K562 (cell line): Measurements from ENCODE around the gene MXI1. TPM values are rescaled to one million over a fixed set of nuclear protein-coding genes. Genes with fewer than 3 reads are reported as not detected.
A peak's percentile ranks its signal among the peaks of the same experiment; 100 is the strongest.

Source experiments
- ARID3A ChIP-seq: IDR thresholded peaks from 2 replicates; pipeline ENCODE4 v1.6.1; 2012; ENCODE audit warnings: low read depth, low read length, improper control_type of control experiment, borderline replicate concordance
- RAD21 ChIP-seq, 2 experiments: fragments of 250-450 bp in 1 of 2; fragments of 450-650 bp in 1 of 2; sonication (Bioruptor Pico) in 1 of 2; formaldehyde crosslinking in 1 of 2; IDR thresholded peaks in 1 of 2; conservative IDR thresholded peaks in 1 of 2; 2 replicates each; pipeline versions ENCODE4 v1.4.0 to v1.8.0; 2020 to 2022; ENCODE audit warnings: mild to moderate bottlenecking in 2 of 2, moderate library complexity in 1 of 2
- SMC3 ChIP-seq: conservative IDR thresholded peaks from 2 replicates; pipeline ENCODE4 v1.6.1; 2011; ENCODE audit warnings: low read depth, low read length, improper control_type of control experiment; ENCODE audit not compliant: insufficient read depth
- polyA plus RNA-seq, 8 experiments: library from polyadenylated mRNA; depleted of rRNA in 4 of 8; stranded (reverse) in 5 of 8; unstranded in 3 of 8; fragments of >200 nt; fragmentation: Nextera tagmentation in 2 of 8; fragmentation: Illumina TruSeq in 1 of 8; extraction: Ambion mirVana in 2 of 8; extraction: Trizol in 1 of 8; gene quantifications; 2 replicates each; pipeline versions ENCODE4 v1.2.1 to v1.2.3, GENCODE V29; 2011 to 2014; ENCODE audit warnings: inconsistent platforms in 1 of 8, missing spikeins in 1 of 8
- total RNA-seq, 7 experiments: library from RNA; depleted of rRNA in 6 of 7; stranded (reverse); fragments of >200 nt in 6 of 7; fragmentation: Illumina TruSeq in 2 of 7; extraction: Trizol in 2 of 7; gene quantifications; 2 replicates each; pipeline versions ENCODE4 v1.2.1 to v1.2.3, GENCODE V29; 2011 to 2021; ENCODE audit warnings: low replicate concordance in 1 of 7
- TF ChIP-seq, protein P1 (sequence below): fragments of 450-650 bp; formaldehyde crosslinking; IDR thresholded peaks from 2 replicates; pipeline ENCODE4 v1.4.0; 2020; ENCODE audit warnings: mild to moderate bottlenecking, moderate library complexity
- TF ChIP-seq, protein P2 (sequence below): fragments of 450-650 bp; formaldehyde crosslinking; IDR thresholded peaks from 2 replicates; pipeline ENCODE4 v1.4.0; 2020; ENCODE audit warnings: mild to moderate bottlenecking, moderate library complexity
- TF ChIP-seq, protein P3 (sequence below), 2 experiments: fragments of 450-650 bp; formaldehyde crosslinking in 1 of 2; IDR thresholded peaks; 2 replicates each; pipeline versions ENCODE4 v1.4.0 to v1.6.1; 2014 to 2020; ENCODE audit warnings: mild to moderate bottlenecking in 2 of 2, borderline replicate concordance in 1 of 2, low read depth in 1 of 2

The MXI1 gene
- total and polyA plus RNA-seq, 9 of the 15 experiments (the other 6 are each of a cell fraction or from before 2014, with no cell fraction given): 9.1 to 23.7 (median 14.8) TPM

- TF ChIP-seq, protein P1, sequence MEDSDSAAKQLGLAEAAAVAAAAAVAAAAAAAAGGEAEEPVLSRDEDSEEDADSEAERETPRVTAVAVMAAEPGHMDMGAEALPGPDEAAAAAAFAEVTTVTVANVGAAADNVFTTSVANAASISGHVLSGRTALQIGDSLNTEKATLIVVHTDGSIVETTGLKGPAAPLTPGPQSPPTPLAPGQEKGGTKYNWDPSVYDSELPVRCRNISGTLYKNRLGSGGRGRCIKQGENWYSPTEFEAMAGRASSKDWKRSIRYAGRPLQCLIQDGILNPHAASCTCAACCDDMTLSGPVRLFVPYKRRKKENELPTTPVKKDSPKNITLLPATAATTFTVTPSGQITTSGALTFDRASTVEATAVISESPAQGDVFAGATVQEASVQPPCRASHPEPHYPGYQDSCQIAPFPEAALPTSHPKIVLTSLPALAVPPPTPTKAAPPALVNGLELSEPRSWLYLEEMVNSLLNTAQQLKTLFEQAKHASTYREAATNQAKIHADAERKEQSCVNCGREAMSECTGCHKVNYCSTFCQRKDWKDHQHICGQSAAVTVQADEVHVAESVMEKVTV (CRISPR knock-in tag): peak; percentile 62
- TF ChIP-seq, protein P2, sequence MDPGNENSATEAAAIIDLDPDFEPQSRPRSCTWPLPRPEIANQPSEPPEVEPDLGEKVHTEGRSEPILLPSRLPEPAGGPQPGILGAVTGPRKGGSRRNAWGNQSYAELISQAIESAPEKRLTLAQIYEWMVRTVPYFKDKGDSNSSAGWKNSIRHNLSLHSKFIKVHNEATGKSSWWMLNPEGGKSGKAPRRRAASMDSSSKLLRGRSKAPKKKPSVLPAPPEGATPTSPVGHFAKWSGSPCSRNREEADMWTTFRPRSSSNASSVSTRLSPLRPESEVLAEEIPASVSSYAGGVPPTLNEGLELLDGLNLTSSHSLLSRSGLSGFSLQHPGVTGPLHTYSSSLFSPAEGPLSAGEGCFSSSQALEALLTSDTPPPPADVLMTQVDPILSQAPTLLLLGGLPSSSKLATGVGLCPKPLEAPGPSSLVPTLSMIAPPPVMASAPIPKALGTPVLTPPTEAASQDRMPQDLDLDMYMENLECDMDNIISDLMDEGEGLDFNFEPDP: no peak
- TF ChIP-seq SMC3 (0 out of 2 replicates have a peak, but pooled peaks have one; percentile 35), ARID3A (0 out of 2 replicates have a peak, but pooled peaks have one; percentile 28), RAD21 (CRISPR knock-in tag; conservative IDR thresholded peaks at IDR 0.05 in 1 of 2, IDR thresholded peaks at IDR 0.05 in 1 of 2) (peak; percentile 79 to 81)
- TF ChIP-seq, protein P3, sequence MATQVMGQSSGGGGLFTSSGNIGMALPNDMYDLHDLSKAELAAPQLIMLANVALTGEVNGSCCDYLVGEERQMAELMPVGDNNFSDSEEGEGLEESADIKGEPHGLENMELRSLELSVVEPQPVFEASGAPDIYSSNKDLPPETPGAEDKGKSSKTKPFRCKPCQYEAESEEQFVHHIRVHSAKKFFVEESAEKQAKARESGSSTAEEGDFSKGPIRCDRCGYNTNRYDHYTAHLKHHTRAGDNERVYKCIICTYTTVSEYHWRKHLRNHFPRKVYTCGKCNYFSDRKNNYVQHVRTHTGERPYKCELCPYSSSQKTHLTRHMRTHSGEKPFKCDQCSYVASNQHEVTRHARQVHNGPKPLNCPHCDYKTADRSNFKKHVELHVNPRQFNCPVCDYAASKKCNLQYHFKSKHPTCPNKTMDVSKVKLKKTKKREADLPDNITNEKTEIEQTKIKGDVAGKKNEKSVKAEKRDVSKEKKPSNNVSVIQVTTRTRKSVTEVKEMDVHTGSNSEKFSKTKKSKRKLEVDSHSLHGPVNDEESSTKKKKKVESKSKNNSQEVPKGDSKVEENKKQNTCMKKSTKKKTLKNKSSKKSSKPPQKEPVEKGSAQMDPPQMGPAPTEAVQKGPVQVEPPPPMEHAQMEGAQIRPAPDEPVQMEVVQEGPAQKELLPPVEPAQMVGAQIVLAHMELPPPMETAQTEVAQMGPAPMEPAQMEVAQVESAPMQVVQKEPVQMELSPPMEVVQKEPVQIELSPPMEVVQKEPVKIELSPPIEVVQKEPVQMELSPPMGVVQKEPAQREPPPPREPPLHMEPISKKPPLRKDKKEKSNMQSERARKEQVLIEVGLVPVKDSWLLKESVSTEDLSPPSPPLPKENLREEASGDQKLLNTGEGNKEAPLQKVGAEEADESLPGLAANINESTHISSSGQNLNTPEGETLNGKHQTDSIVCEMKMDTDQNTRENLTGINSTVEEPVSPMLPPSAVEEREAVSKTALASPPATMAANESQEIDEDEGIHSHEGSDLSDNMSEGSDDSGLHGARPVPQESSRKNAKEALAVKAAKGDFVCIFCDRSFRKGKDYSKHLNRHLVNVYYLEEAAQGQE (IDR thresholded peaks at IDR 0.05; ENCODE audit: borderline replicate concordance): peak; percentile 61; the same call in 1 of the 2 replicates
- TF ChIP-seq, protein P3 (CRISPR knock-in tag; IDR thresholded peaks at IDR 0.05; ENCODE audit: low read depth): no peak
Observed at GRCh38 chr10:110311357-110311949, 104.0 kb downstream of the MXI1 start (continued).
